HUES64 (cell line): ENCODE data around the gene ZNF503.

Experiments used
- H3K27ac ChIP-seq: 2 replicates; pipeline ENCODE4 v1.7.0; 2013; ENCODE audit warnings: low read depth, low read length, inconsistent platforms
- H3K27me3 ChIP-seq: 2 replicates; pipeline ENCODE4 v1.6.1; 2013; ENCODE audit warnings: mild to moderate bottlenecking, low read length; ENCODE audit not compliant: insufficient read depth
- H3K36me3 ChIP-seq: 2 replicates; pipeline ENCODE4 v1.6.1; 2013; ENCODE audit warnings: mild to moderate bottlenecking, low read length; ENCODE audit not compliant: insufficient read depth
- H3K4me1 ChIP-seq: 2 replicates; pipeline ENCODE4 v1.6.1; 2013; ENCODE audit warnings: mild to moderate bottlenecking, low read length, moderate library complexity; ENCODE audit not compliant: insufficient read depth
- H3K4me3 ChIP-seq: 2 replicates; pipeline ENCODE4 v1.5.1; 2013; ENCODE audit warnings: mild to moderate bottlenecking, low read length, moderate library complexity
- H3K9ac ChIP-seq: 2 replicates; pipeline ENCODE4 v1.6.1; 2013; ENCODE audit warnings: mild to moderate bottlenecking, low read depth, low read length
- H3K9me3 ChIP-seq: 2 replicates; pipeline ENCODE4 v1.6.1; 2013; ENCODE audit warnings: low read depth, low read length; ENCODE audit not compliant: insufficient read depth
- whole genome bisulfite sequencing: fragments of 150-250, 120-280 bp; methylation state at CpG from one replicate; pipeline ENCODE4 v1.1.7; 2013; ENCODE audit warnings: missing lambda C conversion rate; 5-methylcytosine and 5-hydroxymethylcytosine counted together

The ZNF503 gene

DNA sequence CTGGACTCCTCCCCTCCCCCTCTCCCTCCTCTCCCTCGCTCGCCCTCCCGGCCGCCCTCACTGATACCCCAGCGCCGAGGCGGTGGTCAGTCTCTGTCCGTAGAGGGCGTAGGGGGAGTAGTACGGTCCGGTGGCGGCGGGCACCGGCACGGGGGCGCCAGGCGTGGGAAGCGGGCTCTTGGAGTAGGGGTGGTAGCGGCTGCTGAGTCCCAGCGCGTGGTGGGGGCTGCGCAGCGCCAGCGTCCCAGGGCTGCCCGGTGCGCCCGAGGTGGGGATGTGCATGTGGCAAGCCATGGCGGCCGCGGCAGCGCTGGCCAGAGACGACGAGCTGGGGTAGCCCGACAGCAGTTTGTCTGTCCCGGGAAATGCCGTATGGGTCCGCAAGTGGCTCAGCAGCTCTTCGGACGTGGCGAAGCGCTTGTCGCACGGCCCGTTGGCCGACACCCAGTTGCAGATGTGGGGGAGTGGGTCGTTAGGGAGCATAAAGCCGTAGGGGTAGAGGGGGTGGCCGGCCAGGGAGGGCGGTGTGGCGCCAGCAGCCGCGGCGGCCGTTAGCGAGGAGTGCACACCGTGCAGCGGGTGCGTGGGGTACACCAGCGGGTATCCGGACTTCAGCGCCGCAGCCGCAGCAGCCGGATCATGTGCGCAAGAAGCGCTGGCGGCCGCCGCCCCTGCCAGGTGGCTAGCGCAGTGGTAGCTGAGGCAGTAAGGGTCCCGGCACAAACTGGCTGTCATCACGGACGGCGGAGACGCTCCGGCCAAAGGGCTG lies 2.7 kb downstream of the ZNF503 start:
- Histone ChIP-seq H3K4me3 (peak overlapping the region; percentile 70), H3K9me3 (no peaks in the 10 kb centered on the region), H3K36me3 (no peaks in the 10 kb centered on the region), H3K27me3 (peaks cover 97% of the 10 kb centered on the region), H3K27ac (no peak overlapping the region), H3K4me1 (peaks cover 10% of the 10 kb centered on the region), H3K9ac (no peak overlapping the region)
- 2% methylated on average over 76 of the region's 76 CpGs for WGBS

DNA sequence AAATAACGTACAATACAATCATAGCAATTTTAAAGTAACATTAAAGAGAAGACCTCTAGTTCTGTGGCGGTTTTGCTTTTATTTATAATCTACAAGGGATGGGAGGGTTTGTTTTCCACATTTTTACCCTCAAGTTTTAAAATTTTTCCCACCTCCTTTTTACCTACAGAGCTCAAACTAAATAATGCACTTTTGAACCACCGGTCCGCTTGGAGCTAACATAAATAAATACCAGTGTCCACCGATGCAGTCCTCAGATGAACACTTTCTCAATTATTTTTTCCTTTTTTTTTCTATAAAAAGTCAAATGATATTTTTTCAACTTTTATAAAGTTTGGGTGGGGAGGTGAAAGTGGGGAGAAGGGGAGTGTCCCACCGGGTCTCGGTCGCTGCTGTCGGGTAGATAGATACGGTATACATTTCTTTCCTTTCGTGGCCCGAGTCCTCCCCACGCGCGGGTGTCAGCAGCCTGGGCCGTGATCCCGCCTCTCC lies 3.3 kb downstream of the ZNF503 start:
- 7% methylated on average over 15 of the region's 17 CpGs for WGBS
- Histone ChIP-seq H3K27me3 (peaks cover 97% of the 10 kb centered on the region), H3K9ac (no peak overlapping the region), H3K4me3 (peak overlapping the region; percentile 70), H3K36me3 (no peaks in the 10 kb centered on the region), H3K9me3 (no peaks in the 10 kb centered on the region), H3K27ac (no peak overlapping the region), H3K4me1 (peaks cover 10% of the 10 kb centered on the region)

DNA sequence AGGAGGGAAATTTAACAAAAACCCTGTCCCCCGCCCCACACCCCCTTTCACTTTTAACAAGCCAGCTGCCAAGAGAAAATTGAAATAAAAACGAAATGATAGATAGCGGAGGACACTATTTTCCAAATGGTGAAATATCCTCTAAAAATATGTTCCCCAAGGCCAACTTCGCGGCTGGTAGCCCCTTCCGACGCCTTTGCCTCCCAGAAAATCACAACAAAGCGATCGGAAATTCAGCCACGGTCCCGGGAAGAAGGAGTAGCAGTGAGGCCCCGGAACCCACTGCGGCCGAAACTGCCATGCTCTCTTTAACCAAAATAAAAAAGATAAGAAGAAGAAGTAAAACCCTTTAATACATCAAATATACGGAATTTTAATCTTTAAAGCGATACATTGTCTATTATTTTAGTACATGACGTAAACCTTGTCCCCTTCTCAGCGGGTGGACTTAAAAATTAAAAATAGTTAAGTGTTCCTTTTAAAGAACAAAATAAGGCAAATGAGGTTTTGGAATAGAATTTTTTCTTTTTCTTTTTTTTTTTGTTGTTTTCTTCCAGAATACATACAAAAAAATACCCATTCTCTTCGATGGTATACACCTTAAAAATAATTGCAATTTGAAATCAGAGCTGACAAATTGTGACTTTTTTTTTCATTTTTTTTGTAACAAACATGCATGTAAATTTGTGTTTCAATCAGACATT lies 3.9 kb downstream of the ZNF503 start:
- H3K4me1 ChIP-seq, result peaks cover 10% of the 10 kb centered on the region
- no peak overlapping the region for H3K9ac ChIP-seq
- H3K9me3 ChIP-seq, result no peaks in the 10 kb centered on the region
- WGBS, result 5% methylated on average over 11 of the region's 19 CpGs
- H3K27me3 ChIP-seq, result peaks cover 97% of the 10 kb centered on the region
- peak overlapping the region; percentile 70 for H3K4me3 ChIP-seq
- no peak overlapping the region for H3K27ac ChIP-seq
- H3K36me3 ChIP-seq, result no peaks in the 10 kb centered on the region

DNA sequence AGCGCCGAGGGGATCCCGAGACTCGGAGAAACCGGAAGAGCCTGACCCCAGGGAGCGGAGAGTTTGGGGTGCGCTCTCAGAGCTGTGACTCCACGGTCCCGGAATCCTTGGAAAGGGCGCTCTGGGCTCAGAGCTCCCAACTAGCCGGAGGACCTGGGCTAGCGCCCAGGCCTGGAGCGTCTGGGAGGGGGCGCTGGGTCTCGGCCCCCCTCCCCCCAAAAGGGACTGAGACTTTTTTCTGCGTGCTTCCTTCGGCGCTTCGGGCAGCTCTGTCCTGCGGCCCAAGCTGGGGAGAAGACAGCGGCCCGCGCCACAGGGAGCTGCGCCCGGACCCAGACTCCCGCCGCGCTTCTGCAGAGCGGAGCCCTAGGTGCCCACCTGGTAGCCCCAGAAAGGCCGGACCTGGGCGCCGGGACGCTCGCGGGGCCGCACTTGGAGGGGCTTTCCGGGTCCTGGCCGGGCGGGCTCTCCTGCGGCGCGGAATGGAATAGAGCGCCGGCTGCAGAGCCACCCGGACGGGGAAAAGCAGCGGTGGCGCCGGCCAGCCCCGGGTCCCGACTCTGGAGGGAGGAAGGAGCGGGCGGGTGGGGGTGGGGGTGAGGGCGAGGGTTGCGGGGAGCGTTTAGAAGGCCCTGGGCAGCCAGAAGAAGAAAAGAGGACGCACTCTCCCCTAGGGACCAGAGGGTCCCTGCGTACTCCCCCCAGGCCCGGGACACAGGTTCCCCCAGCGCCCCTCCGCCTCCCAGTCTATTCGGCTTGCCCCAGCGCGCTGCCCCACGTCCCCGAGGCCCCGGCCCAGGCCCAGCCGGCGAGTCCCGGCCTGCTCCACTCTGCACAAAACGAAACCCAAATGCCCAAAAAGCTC lies 4.7 kb downstream of the ZNF503 start:
- Histone ChIP-seq H3K4me1 (peaks cover 10% of the 10 kb centered on the region), H3K9me3 (no peaks in the 10 kb centered on the region), H3K27me3 (peaks cover 99% of the 10 kb centered on the region), H3K9ac (no peak overlapping the region), H3K4me3 (peak overlapping the region; percentile 57), H3K36me3 (no peaks in the 10 kb centered on the region), H3K27ac (no peak overlapping the region)
- WGBS, result under 1% methylated on average over 68 of the region's 71 CpGs

DNA sequence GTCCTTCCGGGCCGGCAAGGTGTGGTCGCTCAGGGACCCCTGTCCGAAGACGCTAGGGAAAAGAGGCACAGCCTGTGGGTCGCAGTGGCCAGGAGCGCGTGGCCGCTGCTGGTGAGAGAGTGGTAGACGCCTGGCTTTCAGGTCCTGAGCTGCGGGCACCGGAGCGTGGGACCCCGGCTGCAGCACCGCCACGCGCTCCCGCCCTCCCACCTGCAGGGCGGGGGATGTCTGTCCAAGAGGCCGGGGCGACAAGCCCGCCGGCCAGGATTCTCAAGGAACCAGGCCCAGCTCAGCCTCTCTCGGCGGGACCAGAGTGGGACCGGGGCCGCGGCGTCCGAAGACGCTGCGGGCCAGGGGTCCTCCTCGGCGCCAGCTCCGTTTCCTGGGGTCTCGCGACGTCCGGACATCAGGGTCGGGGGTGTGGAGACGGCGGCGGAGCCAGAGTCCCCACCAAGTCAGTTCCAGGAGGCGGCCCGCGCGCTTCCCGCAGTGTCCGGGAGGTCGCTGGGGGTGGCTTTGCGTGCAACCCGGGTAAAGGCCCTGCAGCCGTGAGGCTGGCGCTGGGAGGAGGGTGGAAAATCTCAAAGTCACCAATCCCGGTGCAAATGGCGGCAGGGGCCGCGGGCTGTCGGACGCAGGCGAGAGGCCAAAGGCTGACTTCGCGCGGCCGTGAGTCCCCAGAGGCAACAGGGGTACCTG lies 5.5 kb downstream of the ZNF503 start:
- H3K27me3 ChIP-seq, result peaks cover 100% of the 10 kb centered on the region
- H3K9ac ChIP-seq, result no peak overlapping the region; the same call in 1 of the 2 replicates
- no peaks in the 10 kb centered on the region for H3K36me3 ChIP-seq
- peak overlapping the region; percentile 57 for H3K4me3 ChIP-seq
- no peak overlapping the region for H3K27ac ChIP-seq
- 1% methylated on average over 65 of the region's 65 CpGs for WGBS
- H3K9me3 ChIP-seq, result no peaks in the 10 kb centered on the region
- H3K4me1 ChIP-seq, result peaks cover 10% of the 10 kb centered on the region

DNA sequence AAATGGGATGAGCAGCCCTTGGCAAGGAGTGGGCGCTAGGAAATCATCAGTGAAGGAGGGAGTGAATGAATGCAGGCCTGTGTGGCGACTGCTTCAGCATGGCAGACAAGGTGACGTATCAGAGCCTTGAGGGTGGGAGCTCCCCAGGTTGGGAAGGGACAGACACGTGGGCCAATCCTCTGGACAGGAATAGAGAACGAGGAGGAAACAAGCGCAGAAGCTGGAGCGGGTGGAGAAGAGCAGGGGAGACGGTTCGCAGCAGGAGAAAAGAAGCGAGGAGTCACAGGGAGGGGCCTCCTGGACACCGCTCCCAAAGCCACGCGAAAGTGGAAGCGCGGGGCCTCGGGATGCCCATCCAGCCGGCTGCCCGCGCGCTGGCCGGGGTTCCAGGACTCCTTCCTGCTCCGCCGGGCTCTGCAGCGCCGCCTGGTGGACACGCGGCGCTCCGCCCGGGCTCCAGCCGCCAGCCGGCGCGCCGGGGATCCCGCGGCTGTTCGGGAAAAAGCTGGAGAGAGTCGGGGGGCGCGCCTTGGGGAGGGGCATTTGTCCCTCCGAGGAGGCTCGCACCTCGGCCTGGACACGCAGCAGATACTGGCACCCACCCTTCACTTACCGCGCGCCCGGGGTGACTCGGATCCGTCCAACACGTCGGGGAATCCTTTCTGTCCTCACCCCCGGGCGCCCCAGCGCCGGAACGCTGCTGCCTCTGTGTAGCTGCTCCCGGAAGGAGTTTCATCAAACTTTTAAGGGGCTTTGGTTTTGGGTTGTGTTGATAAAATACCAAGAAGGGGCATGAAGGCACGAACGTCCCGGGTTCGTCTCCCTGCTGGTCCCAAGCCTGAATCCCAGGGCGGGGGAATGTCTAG lies 6.3 kb downstream of the ZNF503 start:
- H3K27ac ChIP-seq, result no peak overlapping the region
- WGBS, result 8% methylated on average over 64 of the region's 64 CpGs
- peak overlapping the region; percentile 57 for H3K4me3 ChIP-seq
- no peaks in the 10 kb centered on the region for H3K36me3 ChIP-seq
- H3K9me3 ChIP-seq, result no peaks in the 10 kb centered on the region
- H3K27me3 ChIP-seq, result peaks cover 100% of the 10 kb centered on the region
- peaks cover 10% of the 10 kb centered on the region for H3K4me1 ChIP-seq
- H3K9ac ChIP-seq, result no peak overlapping the region; the same call in 1 of the 2 replicates

DNA sequence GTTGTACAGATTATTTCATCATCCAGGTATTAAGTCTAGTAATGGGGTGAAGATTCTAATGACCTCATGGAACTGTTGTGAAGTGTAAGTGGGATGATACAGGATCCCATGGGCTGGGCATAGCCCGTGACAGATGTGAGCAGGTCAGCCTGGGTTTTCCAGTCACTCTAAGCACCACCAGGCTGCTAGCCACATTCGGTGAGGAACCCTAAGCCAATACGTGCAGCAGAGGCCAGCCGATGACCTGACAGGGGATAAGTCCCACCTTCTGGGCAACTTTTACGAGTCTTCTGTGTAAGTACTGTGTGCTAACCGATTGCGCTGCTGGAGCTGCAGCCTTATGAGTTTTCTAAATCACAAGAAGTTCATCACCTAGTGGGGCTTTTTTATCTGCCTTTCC lies 7.3 kb downstream of the ZNF503 start:
- Histone ChIP-seq H3K27me3 (peaks cover 90% of the 10 kb centered on the region), H3K9ac (no peak overlapping the region), H3K4me1 (peaks cover 10% of the 10 kb centered on the region), H3K27ac (no peak overlapping the region), H3K4me3 (no peak overlapping the region), H3K36me3 (no peaks in the 10 kb centered on the region), H3K9me3 (no peaks in the 10 kb centered on the region)
- WGBS, result 91% methylated on average over 7 of the region's 7 CpGs

DNA sequence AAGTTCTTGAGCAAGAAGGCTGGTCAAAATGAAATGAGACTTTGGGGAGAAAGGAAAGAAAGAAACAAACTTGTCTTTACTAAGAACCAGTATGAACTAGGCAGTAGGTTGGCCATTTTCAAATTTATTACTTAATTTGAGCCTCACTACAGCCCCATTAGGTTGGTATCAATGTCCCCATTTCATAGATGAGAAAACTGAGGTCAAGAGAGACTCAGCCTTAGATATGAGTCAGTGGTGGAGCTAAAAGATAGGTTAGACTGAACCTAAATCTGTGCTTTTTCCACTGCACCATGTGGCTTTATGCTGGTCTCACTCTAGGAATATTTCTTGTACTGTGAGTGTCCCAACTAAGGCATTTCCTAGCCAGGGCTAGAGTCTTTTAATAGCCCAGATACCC lies 8.8 kb downstream of the ZNF503 start:
- no peak overlapping the region for H3K27ac ChIP-seq
- H3K36me3 ChIP-seq, result no peaks in the 10 kb centered on the region
- H3K27me3 ChIP-seq, result peaks cover 76% of the 10 kb centered on the region
- peaks cover 4% of the 10 kb centered on the region for H3K4me1 ChIP-seq
- H3K4me3 ChIP-seq, result no peak overlapping the region
- no peak overlapping the region for H3K9ac ChIP-seq
- H3K9me3 ChIP-seq, result no peaks in the 10 kb centered on the region

DNA sequence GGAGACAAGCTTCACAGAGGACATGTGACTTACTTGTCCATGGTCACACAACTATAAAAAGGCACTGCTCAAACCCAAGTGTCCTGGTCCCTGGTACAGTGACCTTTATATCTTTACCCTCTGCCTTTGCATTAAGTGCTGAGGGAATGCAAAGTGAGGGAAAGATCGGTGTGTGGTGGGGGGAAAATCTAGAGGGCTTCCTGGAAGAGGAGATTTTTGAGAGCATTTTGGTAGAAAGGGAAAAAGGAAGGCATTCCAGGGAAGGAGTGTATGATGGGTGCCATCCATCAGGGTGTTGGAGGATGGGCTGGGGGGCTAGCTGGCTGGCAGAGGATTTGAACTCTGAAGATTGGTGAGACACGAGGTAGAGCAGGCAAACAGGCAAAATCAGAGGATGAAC lies 9.3 kb downstream of the ZNF503 start:
- H3K27ac ChIP-seq, result no peak overlapping the region
- no peak overlapping the region for H3K4me3 ChIP-seq
- no peaks in the 10 kb centered on the region for H3K36me3 ChIP-seq
- H3K9ac ChIP-seq, result no peak overlapping the region
- WGBS, result 76% methylated on average over 2 of the region's 2 CpGs
- peaks cover 71% of the 10 kb centered on the region for H3K27me3 ChIP-seq
- no peaks in the 10 kb centered on the region for H3K4me1 ChIP-seq
- no peaks in the 10 kb centered on the region for H3K9me3 ChIP-seq

DNA sequence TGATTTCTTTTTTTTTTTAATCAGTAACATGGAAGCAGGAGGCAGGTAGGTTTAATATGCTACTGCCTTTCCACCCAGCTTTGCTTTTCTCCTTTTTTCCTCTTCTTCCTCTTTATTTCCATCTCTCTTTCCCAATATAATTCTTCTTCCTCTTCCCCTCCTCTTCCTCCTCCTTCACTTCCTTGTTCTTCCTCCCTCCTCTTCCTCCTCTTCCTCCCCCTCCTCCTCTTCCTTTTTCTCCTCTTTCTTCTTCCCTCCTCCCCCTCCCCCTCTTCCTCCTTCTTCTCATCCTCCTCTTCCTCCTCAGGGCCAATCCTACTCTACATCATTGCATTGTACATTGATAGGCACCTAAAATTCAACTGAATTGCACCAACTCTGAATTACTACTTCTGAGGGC lies 11.4 kb downstream of the ZNF503 start:
- H3K4me3 ChIP-seq, result no peak overlapping the region
- H3K9ac ChIP-seq, result no peak overlapping the region
- H3K36me3 ChIP-seq, result no peaks in the 10 kb centered on the region
- peaks cover 4% of the 10 kb centered on the region; the same call in 1 of the 2 replicates for H3K9me3 ChIP-seq
- H3K4me1 ChIP-seq, result no peaks in the 10 kb centered on the region
- H3K27me3 ChIP-seq, result peaks cover 50% of the 10 kb centered on the region
- no peak overlapping the region for H3K27ac ChIP-seq
